ENCODE data around the gene FAT3.

- TF ChIP-seq ZFP30 (CRISPR knock-in tag; IDR thresholded peaks at IDR 0.05) (no peak), ZNF70 (CRISPR knock-in tag; IDR thresholded peaks at IDR 0.05) (no peak), OSR1 (CRISPR knock-in tag; IDR thresholded peaks at IDR 0.05) (no peak), PATZ1 (CRISPR knock-in tag; IDR thresholded peaks at IDR 0.05; ENCODE audit: borderline replicate concordance) (no peak), ZFP3 (CRISPR knock-in tag; IDR thresholded peaks at IDR 0.05) (no peak), ARNTL (CRISPR knock-in tag; IDR thresholded peaks at IDR 0.05; ENCODE audit: borderline replicate concordance, low read depth) (no peak), BACH2 (CRISPR knock-in tag; IDR thresholded peaks at IDR 0.05; ENCODE audit: borderline replicate concordance) (no peak)
Observed at GRCh38 chr11:92216789-92217188, 7.8 kb upstream of the FAT3 start.

Data from SK-N-SH treated with all-trans-retinoic acid at 6 μM for 48 hours (cell line).